ENCODE data around the gene SPAG6.

SPAG6 gene

GRCh38 chr10:22368402-22368801, 23.1 kb downstream of the SPAG6 start:
- in situ Hi-C loops (cut with MboI; ENCODE audit: low pct_unique_long_range_greater_than_20kb, low sequenced_read_pairs, unreplicated experiment), result no loop called here
- no peak for DNase-seq (ENCODE audit: low spot score)
- no peak for TF ChIP-seq CTCF (IDR thresholded peaks at IDR 0.05; ENCODE audit: extremely low read depth, insufficient read depth, missing control alignments)

GRCh38 chr10:22368981-22369380, 23.7 kb downstream of the SPAG6 start:
- in situ Hi-C loops (cut with MboI; ENCODE audit: low pct_unique_long_range_greater_than_20kb, low sequenced_read_pairs, unreplicated experiment), result no loop called here

GRCh38 chr10:22369434-22370072, 24.3 kb downstream of the SPAG6 start:
- in situ Hi-C loops (cut with MboI; ENCODE audit: low pct_unique_long_range_greater_than_20kb, low sequenced_read_pairs, unreplicated experiment), result no loop called here
- no peak for DNase-seq (ENCODE audit: low spot score)
- no peak for TF ChIP-seq CTCF (IDR thresholded peaks at IDR 0.05; ENCODE audit: extremely low read depth, insufficient read depth, missing control alignments)

More at GRCh38 chr10:22368981-22369380, 23.7 kb downstream of the SPAG6 start:
- no peak for TF ChIP-seq CTCF (IDR thresholded peaks at IDR 0.05; ENCODE audit: extremely low read depth, insufficient read depth, missing control alignments)
- DNase-seq (ENCODE audit: low spot score), result no peak

GRCh38 chr10:22370320-22370719, 25.0 kb downstream of the SPAG6 start:
- in situ Hi-C loops (cut with MboI; ENCODE audit: low pct_unique_long_range_greater_than_20kb, low sequenced_read_pairs, unreplicated experiment), result no loop called here
- no peak for TF ChIP-seq CTCF (IDR thresholded peaks at IDR 0.05; ENCODE audit: extremely low read depth, insufficient read depth, missing control alignments)
- no peak for DNase-seq (ENCODE audit: low spot score)

- in situ Hi-C loops (cut with MboI; ENCODE audit: low pct_unique_long_range_greater_than_20kb, low sequenced_read_pairs, unreplicated experiment), result no loop called here
- TF ChIP-seq CTCF (IDR thresholded peaks at IDR 0.05; ENCODE audit: extremely low read depth, insufficient read depth, missing control alignments), result no peak
- DNase-seq (ENCODE audit: low spot score), result no peak
These were observed 27.0 kb downstream of the SPAG6 start for GRCh38 chr10:22372298-22372697.

- in situ Hi-C loops (cut with MboI; ENCODE audit: low pct_unique_long_range_greater_than_20kb, low sequenced_read_pairs, unreplicated experiment), result no loop called here
- no peak for DNase-seq (ENCODE audit: low spot score)
- TF ChIP-seq CTCF (IDR thresholded peaks at IDR 0.05; ENCODE audit: extremely low read depth, insufficient read depth, missing control alignments), result no peak
These were observed 27.6 kb downstream of the SPAG6 start for GRCh38 chr10:22372917-22373316.

All from GM13977 (cell line).